ENCODE results near the gene COL4A1. TPM values are rescaled to one million over a fixed set of nuclear protein-coding genes. Genes with fewer than 3 reads are reported as not detected.

COL4A1 gene
- total RNA-seq, 2 donors from 2014 or later, result 505 to 852 TPM

DNA sequence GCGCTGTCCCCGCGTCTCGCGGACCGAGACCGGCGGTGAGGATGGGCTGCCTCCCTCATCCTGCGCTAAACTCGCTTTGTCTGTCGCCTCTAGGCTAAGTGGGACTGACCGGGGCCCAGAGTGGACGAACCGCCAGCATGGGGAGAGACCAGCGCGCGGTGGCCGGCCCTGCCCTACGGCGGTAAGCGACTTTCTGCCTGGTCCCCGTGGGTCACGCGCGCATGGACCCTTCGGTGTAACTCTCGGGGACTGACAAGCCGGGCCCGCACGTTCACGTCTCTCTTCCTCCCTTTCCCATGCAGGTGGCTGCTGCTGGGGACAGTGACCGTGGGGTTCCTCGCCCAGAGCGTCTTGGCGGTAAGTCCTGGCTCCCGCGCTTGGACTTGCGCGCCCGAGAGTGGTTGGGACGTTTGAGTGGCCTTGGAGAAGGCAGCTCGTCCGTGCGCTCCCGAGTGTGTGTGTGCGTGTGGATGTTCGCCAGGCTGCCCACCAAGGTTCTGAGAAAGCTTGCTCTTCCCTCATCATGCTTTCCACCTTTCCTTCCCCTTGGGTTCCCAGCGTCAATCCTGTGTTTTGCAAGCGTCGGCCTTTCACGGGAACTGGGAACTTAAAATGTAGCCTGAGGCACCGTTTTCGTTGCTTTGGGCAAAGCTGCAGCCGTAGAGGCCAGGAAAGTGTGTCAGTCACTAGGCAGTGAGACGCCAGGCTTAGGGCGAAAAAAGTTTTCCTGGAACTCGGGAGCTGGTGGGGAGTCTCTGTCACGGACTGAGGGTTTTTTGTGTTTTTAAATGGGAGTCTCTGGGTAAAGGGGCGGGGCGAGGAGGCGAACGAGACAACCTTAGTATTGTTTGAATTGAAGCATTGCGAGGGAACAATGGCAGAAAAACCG, 1.1 kb upstream of the COL4A1 start:
- ATAC-seq (ENCODE audit: insufficient number of reproducible peaks, low FRiP score, low read depth), result no peak
- peaks cover 21 to 49% of the 10 kb centered on the region in 2 donors for H3K4me1 ChIP-seq (ENCODE audit: control insufficient read depth in 1 of 2, low read depth in 2 of 2)
- peak overlapping the region; percentile 97 for H3K27ac ChIP-seq

DNA sequence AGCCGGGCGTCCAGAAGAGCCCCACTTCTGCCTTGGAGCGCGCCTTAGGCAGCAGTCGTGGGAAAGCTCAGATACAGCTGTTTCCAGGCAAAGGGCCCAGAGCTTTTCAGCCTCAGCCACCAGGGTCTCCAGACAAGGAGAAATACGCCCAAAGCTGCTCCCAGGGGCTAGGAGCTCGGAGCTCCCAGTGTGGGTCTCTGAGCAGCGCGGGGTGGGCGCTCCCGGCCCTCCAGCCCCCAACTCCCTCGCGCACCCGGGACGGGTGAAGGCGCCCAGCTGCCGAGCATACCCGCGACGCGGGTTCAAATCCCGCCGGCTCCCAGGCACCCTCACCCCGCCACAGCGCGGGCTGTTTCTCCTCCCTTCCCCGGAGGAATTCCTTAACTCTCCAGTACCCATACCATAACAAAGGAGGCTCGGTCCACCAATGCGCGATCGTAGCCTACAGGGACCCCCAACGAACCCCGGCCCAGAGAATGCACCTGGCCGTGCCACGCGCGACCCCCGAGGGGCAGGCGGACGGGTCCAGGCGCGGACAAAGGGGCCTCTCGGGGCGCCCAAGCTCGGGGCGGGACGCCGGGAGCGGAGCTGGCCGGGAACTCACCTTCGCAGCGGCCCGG, 507 bp downstream of the COL4A1 start:
- peak overlapping the region; percentile 97 for H3K27ac ChIP-seq
- H3K9me3 ChIP-seq, result no peaks in the 10 kb centered on the region
- ATAC-seq (ENCODE audit: insufficient number of reproducible peaks, low FRiP score, low read depth) (no peak), DNase-seq (ENCODE audit: low spot score) (no peak)
- no peaks in the 10 kb centered on the region for H3K27me3 ChIP-seq (replicated peaks; ENCODE audit: insufficient read depth)
- H3K4me1 ChIP-seq (ENCODE audit: control insufficient read depth in 1 of 2, low read depth in 2 of 2), result peaks cover 32 to 50% of the 10 kb centered on the region in 2 donors
- TF ChIP-seq, protein P1, sequence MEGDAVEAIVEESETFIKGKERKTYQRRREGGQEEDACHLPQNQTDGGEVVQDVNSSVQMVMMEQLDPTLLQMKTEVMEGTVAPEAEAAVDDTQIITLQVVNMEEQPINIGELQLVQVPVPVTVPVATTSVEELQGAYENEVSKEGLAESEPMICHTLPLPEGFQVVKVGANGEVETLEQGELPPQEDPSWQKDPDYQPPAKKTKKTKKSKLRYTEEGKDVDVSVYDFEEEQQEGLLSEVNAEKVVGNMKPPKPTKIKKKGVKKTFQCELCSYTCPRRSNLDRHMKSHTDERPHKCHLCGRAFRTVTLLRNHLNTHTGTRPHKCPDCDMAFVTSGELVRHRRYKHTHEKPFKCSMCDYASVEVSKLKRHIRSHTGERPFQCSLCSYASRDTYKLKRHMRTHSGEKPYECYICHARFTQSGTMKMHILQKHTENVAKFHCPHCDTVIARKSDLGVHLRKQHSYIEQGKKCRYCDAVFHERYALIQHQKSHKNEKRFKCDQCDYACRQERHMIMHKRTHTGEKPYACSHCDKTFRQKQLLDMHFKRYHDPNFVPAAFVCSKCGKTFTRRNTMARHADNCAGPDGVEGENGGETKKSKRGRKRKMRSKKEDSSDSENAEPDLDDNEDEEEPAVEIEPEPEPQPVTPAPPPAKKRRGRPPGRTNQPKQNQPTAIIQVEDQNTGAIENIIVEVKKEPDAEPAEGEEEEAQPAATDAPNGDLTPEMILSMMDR (IDR thresholded peaks at IDR 0.05), result no peak
- no peaks in the 10 kb centered on the region for H3K36me3 ChIP-seq
- peak overlapping the region; percentile 95 for H3K4me3 ChIP-seq

More for the DNA sequence above, 1.1 kb upstream of the COL4A1 start:
- no peaks in the 10 kb centered on the region for H3K27me3 ChIP-seq (replicated peaks; ENCODE audit: insufficient read depth)
- TF ChIP-seq, protein P1 (IDR thresholded peaks at IDR 0.05), result no peak
- no peaks in the 10 kb centered on the region for H3K36me3 ChIP-seq
- DNase-seq (ENCODE audit: low spot score), result no peak
- no peaks in the 10 kb centered on the region for H3K9me3 ChIP-seq
- peak overlapping the region; percentile 95 for H3K4me3 ChIP-seq

DNA sequence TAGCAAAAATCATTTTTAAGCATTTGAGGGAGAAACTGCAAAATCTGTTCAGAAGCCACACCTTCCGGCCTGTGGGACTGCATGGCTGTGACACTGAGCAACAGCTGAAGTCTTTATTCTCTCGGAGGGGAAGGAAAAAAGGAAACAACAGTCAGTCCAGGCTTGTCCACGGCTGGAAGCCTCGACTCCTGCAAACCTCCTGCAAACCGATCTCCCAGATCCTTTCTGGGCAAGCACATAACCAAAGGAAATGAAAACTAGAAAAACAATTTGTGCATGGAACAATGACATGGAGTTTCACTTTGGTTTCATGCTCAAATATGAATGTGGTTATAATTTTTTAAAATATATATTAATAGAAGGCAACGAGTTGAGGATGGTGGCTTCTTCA, 1.0 kb downstream of the COL4A1 start:
- H3K27ac ChIP-seq, result peak overlapping the region; percentile 97
- no peaks in the 10 kb centered on the region for H3K27me3 ChIP-seq (replicated peaks; ENCODE audit: insufficient read depth)
- ATAC-seq (ENCODE audit: insufficient number of reproducible peaks, low FRiP score, low read depth) (no peak), DNase-seq (ENCODE audit: low spot score) (no peak)
- H3K4me1 ChIP-seq (ENCODE audit: control insufficient read depth in 1 of 2, low read depth in 2 of 2), result peaks cover 30 to 50% of the 10 kb centered on the region in 2 donors
- H3K4me3 ChIP-seq, result peak overlapping the region; percentile 95
- TF ChIP-seq, protein P1 (IDR thresholded peaks at IDR 0.05), result no peak
- no peaks in the 10 kb centered on the region for H3K36me3 ChIP-seq
- no peaks in the 10 kb centered on the region for H3K9me3 ChIP-seq

DNA sequence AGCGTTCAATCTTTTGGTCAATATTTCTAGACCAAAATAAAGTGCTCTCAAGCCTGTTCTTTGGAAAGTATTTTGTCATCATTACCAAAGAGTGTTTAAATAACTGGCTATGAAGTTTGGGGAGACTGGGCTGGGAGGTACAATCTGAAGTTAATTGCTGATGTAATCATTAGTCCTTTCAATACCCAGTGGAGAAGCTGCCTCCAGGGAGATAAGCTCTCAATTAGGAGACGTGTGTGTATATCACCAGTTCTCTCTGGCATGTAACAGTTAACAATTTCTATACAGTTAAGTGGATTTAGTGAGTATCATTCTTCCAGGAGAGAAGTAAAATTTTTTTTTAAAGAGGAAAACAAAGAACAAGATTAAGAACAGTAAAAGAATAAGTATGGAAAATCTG, 1.4 kb downstream of the COL4A1 start:
- no peak for ATAC-seq (ENCODE audit: insufficient number of reproducible peaks, low FRiP score, low read depth)
- no peaks in the 10 kb centered on the region for H3K27me3 ChIP-seq (replicated peaks; ENCODE audit: insufficient read depth)
- H3K4me3 ChIP-seq, result peak overlapping the region; percentile 95
- H3K4me1 ChIP-seq (ENCODE audit: control insufficient read depth in 1 of 2, low read depth in 2 of 2), result peaks cover 32 to 50% of the 10 kb centered on the region in 2 donors
- no peaks in the 10 kb centered on the region for H3K9me3 ChIP-seq
- TF ChIP-seq, protein P1 (IDR thresholded peaks at IDR 0.05), result no peak
- H3K27ac ChIP-seq, result peak overlapping the region; percentile 74 to 97
- no peaks in the 10 kb centered on the region for H3K36me3 ChIP-seq
- DNase-seq (ENCODE audit: low spot score), result no peak

DNA sequence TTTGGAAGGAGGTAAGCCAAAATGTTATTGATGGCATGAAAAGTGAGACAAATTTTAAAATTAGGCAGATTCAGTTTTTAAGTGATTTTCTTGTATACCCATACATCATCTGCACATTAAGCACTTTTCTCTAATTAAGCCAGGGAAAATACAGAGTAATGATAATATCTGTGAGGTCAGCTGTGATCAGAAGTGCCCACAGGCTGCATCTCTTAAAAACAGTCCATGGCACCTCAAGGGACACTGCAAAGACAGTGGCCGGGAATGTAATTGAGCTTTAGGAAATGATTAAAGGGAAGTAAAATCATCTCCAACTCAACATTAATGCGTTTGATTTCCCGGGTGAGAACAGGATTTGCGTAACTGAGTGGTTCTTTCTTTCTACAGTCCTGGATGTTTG, 2.0 kb downstream of the COL4A1 start:
- TF ChIP-seq, protein P1 (IDR thresholded peaks at IDR 0.05), result no peak
- Histone ChIP-seq H3K27ac (peak overlapping the region; percentile 74 to 97), H3K27me3 (replicated peaks; ENCODE audit: insufficient read depth) (no peaks in the 10 kb centered on the region), H3K4me3 (peak overlapping the region; percentile 95), H3K36me3 (no peaks in the 10 kb centered on the region), H3K4me1 (ENCODE audit: control insufficient read depth in 1 of 2, low read depth in 2 of 2) (peaks cover 35 to 50% of the 10 kb centered on the region in 2 donors), H3K9me3 (no peaks in the 10 kb centered on the region)
- DNase-seq (ENCODE audit: low spot score) (no peak), ATAC-seq (ENCODE audit: insufficient number of reproducible peaks, low FRiP score, low read depth) (no peak)
